Measurements from ENCODE around the gene DNAJC16.

GRCh38 chr1:15618655-15619525 lies 92.2 kb downstream of the DNAJC16 start:
- TF ChIP-seq CTCF (conservative IDR thresholded peaks at IDR 0.05; ENCODE audit: low read length) (no peak), EZH2phosphoT487 (IDR thresholded peaks at IDR 0.05; ENCODE audit: borderline replicate concordance, low read depth, low read length) (no peak)

Data from OCI-LY7 (cell line).